IMR-90 (cell line): Measurements from ENCODE around the gene FKBP6. TPM values are rescaled to one million over a fixed set of nuclear protein-coding genes. Genes with fewer than 3 reads are reported as not detected.
"Not testable (repeated sequence)": the region's sequence is repeated elsewhere in the genome, so short reads cannot be mapped to it uniquely, and the experiment has no call there.

Experiments
- ATAC-seq: fragments of 200-7000 bp; cut with Tn5 transposase; 2 replicates; pipeline ENCODE4 v1.9.1; 2020; ENCODE audit warnings: low read depth, mild to moderate bottlenecking, moderate library complexity
- BruUV-seq: library from RNA; stranded (reverse); fragments of 400-500 nt; replicated peaks from 2 replicates; lab custom pipeline; 2021; lab: Mats Ljungman, UMichigan
- CTCF ChIA-PET: fragments of 300-600 bp; formaldehyde crosslinking; extraction: SDS; loops from one replicate; lab custom pipeline; 2021; ENCODE audit warnings: antibody characterized with exemption; lab: Yijun Ruan, JAX
- POLR2A ChIA-PET: fragments of 300-600 bp; sonication (Branson Sonifier 250); formaldehyde crosslinking; loops from one replicate; lab custom pipeline; 2022; ENCODE audit warnings: antibody characterized with exemption; ENCODE audit not compliant: unreplicated experiment; lab: Charles Lee
- DNase-seq: peaks from one replicate; pipeline ENCODE4 v3.0.0; 2013
- H2AFZ ChIP-seq: replicated peaks from 2 replicates; pipeline ENCODE3; 2013; ENCODE audit warnings: low read length, mild to moderate bottlenecking; ENCODE audit not compliant: poor library complexity
- H2AK5ac ChIP-seq: 2 replicates; pipeline ENCODE4 v1.6.1; 2013; ENCODE audit warnings: low read depth, low read length, inconsistent platforms
- H2AK9ac ChIP-seq: replicated peaks from 2 replicates; pipeline ENCODE3; 2013; ENCODE audit warnings: mild to moderate bottlenecking, low read depth, low read length, moderate library complexity; ENCODE audit not compliant: poor library complexity
- H2BK120ac ChIP-seq: 2 replicates; pipeline ENCODE4 v1.6.1; 2013; ENCODE audit warnings: low read depth, low read length, inconsistent platforms
- H2BK15ac ChIP-seq: 3 replicates; pipeline ENCODE4 v1.6.1; 2013; ENCODE audit warnings: low read depth, low read length, inconsistent platforms
- H2BK20ac ChIP-seq: 2 replicates; pipeline ENCODE4 v1.6.1; 2013; ENCODE audit warnings: low read depth, mild to moderate bottlenecking, inconsistent platforms, low read length, moderate library complexity
- H2BK5ac ChIP-seq: 2 replicates; pipeline ENCODE4 v1.6.1; 2013; ENCODE audit warnings: mild to moderate bottlenecking, low read depth, low read length, inconsistent platforms; ENCODE audit not compliant: poor library complexity, severe bottlenecking
- H3K14ac ChIP-seq: replicated peaks from 2 replicates; pipeline ENCODE4 v1.6.1; 2013; ENCODE audit warnings: low read depth, low read length, inconsistent platforms
- H3K18ac ChIP-seq: 2 replicates; pipeline ENCODE4 v1.6.1; 2013; ENCODE audit warnings: low read depth, low read length, control low read depth
- H3K23ac ChIP-seq: 2 replicates; pipeline ENCODE4 v1.6.1; 2013; ENCODE audit warnings: low read depth, low read length, inconsistent platforms
- H3K27ac ChIP-seq: 2 replicates; pipeline ENCODE4 v1.5.1; 2013; ENCODE audit warnings: mild to moderate bottlenecking, control low read depth, low read length; ENCODE audit not compliant: insufficient read depth
- H3K27me3 ChIP-seq: 2 replicates; pipeline ENCODE4 v1.6.1; 2013; ENCODE audit warnings: low read length; ENCODE audit not compliant: control insufficient read depth, insufficient read depth
- H3K36me3 ChIP-seq: 2 replicates; pipeline ENCODE4 v1.6.1; 2013; ENCODE audit warnings: low read length, mixed read lengths; ENCODE audit not compliant: control insufficient read depth, insufficient read depth
- H3K4ac ChIP-seq: 2 replicates; pipeline ENCODE4 v1.6.1; 2013; ENCODE audit warnings: low read depth, low read length, inconsistent platforms
- H3K4me1 ChIP-seq: 2 replicates; pipeline ENCODE4 v1.6.1; 2013; ENCODE audit warnings: low read length, mixed read lengths; ENCODE audit not compliant: control insufficient read depth, insufficient read depth
- H3K4me2 ChIP-seq: 2 replicates; pipeline ENCODE4 v1.6.1; 2013; ENCODE audit warnings: low read depth, mild to moderate bottlenecking, control low read depth, low read length, moderate library complexity
- H3K4me3 ChIP-seq: 2 replicates; pipeline ENCODE4 v1.5.1; 2013; ENCODE audit warnings: low read depth, mild to moderate bottlenecking, control low read depth, low read length, moderate library complexity; ENCODE audit not compliant: insufficient read depth
- H3K56ac ChIP-seq: 2 replicates; pipeline ENCODE4 v1.6.1; 2013; ENCODE audit warnings: low read length, inconsistent platforms; ENCODE audit not compliant: insufficient read depth; ENCODE audit errors: extremely low read depth
- H3K79me1 ChIP-seq, 2 experiments: 2 replicates each; pipeline ENCODE4 v1.6.1; 2013; ENCODE audit warnings: low read length in 2 of 2, inconsistent platforms in 1 of 2, low read depth in 1 of 2
- H3K9ac ChIP-seq: 2 replicates; pipeline ENCODE4 v1.6.1; 2013; ENCODE audit warnings: low read depth, low read length, control low read depth
- H3K9me1 ChIP-seq: 2 replicates; pipeline ENCODE4 v1.6.1; 2013; ENCODE audit warnings: low read length, inconsistent platforms; ENCODE audit not compliant: insufficient read depth
- H3K9me3 ChIP-seq: 2 replicates; pipeline ENCODE4 v1.6.1; 2013; ENCODE audit warnings: low read length; ENCODE audit not compliant: control insufficient read depth, insufficient read depth
- H4K20me1 ChIP-seq: 2 replicates; pipeline ENCODE4 v1.6.1; 2013; ENCODE audit warnings: low read length, inconsistent platforms; ENCODE audit not compliant: insufficient read depth
- H4K5ac ChIP-seq: 2 replicates; pipeline ENCODE4 v1.6.1; 2013; ENCODE audit warnings: mild to moderate bottlenecking, low read depth, low read length, control low read depth
- H4K8ac ChIP-seq, 2 experiments: 2 replicates each; pipeline ENCODE4 v1.6.1; 2013; ENCODE audit warnings: low read depth in 2 of 2, low read length in 2 of 2, control low read depth in 1 of 2, inconsistent platforms in 1 of 2
- H4K91ac ChIP-seq: 2 replicates; pipeline ENCODE4 v1.6.1; 2013; ENCODE audit warnings: low read depth, low read length, inconsistent platforms; ENCODE audit not compliant: insufficient read depth
- NFE2L2 ChIP-seq: fragments of 150-350 bp; IDR thresholded peaks from 2 replicates; pipeline ENCODE4 v1.6.1; 2016; ENCODE audit warnings: low read depth, mild to moderate bottlenecking, low read length
- WGBS, 2 experiments: methylation state at CpG; one replicate each; pipeline versions ENCODE4 v1.1.5 to v1.1.7; 2013; ENCODE audit warnings: missing lambda C conversion rate in 2 of 2; ENCODE audit not compliant: insufficient read length in 1 of 2; ENCODE audit errors: extremely low coverage in 2 of 2; 5-methylcytosine and 5-hydroxymethylcytosine counted together
- dilution Hi-C: fragments of 300-500 bp; cut with HindIII; formaldehyde crosslinking; loops from one replicate; pipeline ENCODE4 v1.14.3; 2018; ENCODE audit warnings: low sequenced_read_pairs; ENCODE audit not compliant: unreplicated experiment
- in situ Hi-C: fragments of 300-500 bp; cut with MboI; formaldehyde crosslinking; loops from 3 replicates; pipeline ENCODE4 v1.14.3; 2019; ENCODE audit warnings: low sequenced_read_pairs, inconsistent platforms, mixed read lengths
- intact Hi-C: fragments of 100-400 bp; cut with micrococcal nuclease; formaldehyde crosslinking; loops from 2 replicates; pipeline ENCODE4 v1.10.0; 2022
- polyA plus RNA-seq, 3 experiments: library from polyadenylated mRNA; depleted of rRNA; stranded (reverse); fragments of >200 nt; gene quantifications; 2 replicates each; pipeline ENCODE4 v1.2.3, GENCODE V29; 2012; ENCODE audit warnings: low replicate concordance in 1 of 3
- total RNA-seq: library from RNA; depleted of rRNA; stranded (reverse); fragments of >200 nt; gene quantifications from 2 replicates; pipeline ENCODE4 v1.2.3, GENCODE V29; 2012

The FKBP6 gene
- total and polyA plus RNA-seq, 2 of the 4 experiments (the other 2 are of a cell fraction): not detected

DNA sequence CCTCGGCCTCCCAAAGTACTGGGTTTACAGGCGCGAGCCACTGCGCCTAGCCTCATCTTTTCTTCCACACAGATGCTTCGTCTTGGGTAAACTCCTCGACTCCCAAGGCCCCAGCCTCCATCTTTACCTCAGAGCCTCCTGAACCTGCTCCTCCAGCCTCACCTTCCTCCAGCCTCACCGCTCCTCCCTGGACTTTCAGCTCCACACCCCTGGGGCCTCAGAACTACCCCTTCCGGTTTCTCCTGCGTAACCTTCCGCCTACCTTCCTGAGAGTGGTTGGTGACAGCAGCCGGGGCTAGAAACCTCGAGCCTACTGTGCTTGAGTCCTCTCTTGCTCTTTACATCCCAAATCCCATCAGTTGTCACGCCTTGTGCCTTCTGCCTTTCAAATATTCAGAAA is 45.8 kb downstream of the FKBP6 start:
- no peaks in the 10 kb centered on the region for H3K36me3 ChIP-seq
- no peak for TF ChIP-seq NFE2L2
- H3K27me3 ChIP-seq: peaks cover 23% of the 10 kb centered on the region
- no peak overlapping the region for H2AK9ac ChIP-seq
- dilution Hi-C loops: no loop called here
- H3K9ac ChIP-seq: no peak overlapping the region
- BruUV-seq: no TSS peak
- CTCF ChIA-PET: no interaction called here
- no peaks in the 10 kb centered on the region for H3K9me1 ChIP-seq
- no peak overlapping the region for H3K14ac ChIP-seq
- H3K56ac ChIP-seq: no peak overlapping the region
- peaks cover 8% of the 10 kb centered on the region for H3K9me3 ChIP-seq
- no peak overlapping the region for H2BK5ac ChIP-seq
- H4K20me1 ChIP-seq: no peaks in the 10 kb centered on the region
- H2BK15ac ChIP-seq: no peak overlapping the region
- no peak overlapping the region for H3K27ac ChIP-seq
- no peak overlapping the region for H3K23ac ChIP-seq
- POLR2A ChIA-PET: no interaction called here
- H3K4ac ChIP-seq: no peak overlapping the region
- no peak overlapping the region for H2AFZ ChIP-seq
- H2BK20ac ChIP-seq: no peak overlapping the region
- ATAC-seq: no peak
- H4K5ac ChIP-seq: no peak overlapping the region
- no peak overlapping the region for H4K8ac ChIP-seq
- no peak overlapping the region for H4K91ac ChIP-seq
- H3K4me2 ChIP-seq: no peak overlapping the region
- H3K79me1 ChIP-seq: no peaks in the 10 kb centered on the region
- H2AK5ac ChIP-seq: no peak overlapping the region
- 90% methylated on average over 12 of the region's 13 CpGs; no CpG with 5 or more reads in 1 of the 2 experiments for whole genome bisulfite sequencing, 2 experiments
- in situ Hi-C loops: no loop called here
- H3K18ac ChIP-seq: no peak overlapping the region
- no peak overlapping the region for H3K4me3 ChIP-seq
- no peak for DNase-seq
- H2BK120ac ChIP-seq: no peak overlapping the region
- intact Hi-C loops: no loop called here
- no peaks in the 10 kb centered on the region for H3K4me1 ChIP-seq

DNA sequence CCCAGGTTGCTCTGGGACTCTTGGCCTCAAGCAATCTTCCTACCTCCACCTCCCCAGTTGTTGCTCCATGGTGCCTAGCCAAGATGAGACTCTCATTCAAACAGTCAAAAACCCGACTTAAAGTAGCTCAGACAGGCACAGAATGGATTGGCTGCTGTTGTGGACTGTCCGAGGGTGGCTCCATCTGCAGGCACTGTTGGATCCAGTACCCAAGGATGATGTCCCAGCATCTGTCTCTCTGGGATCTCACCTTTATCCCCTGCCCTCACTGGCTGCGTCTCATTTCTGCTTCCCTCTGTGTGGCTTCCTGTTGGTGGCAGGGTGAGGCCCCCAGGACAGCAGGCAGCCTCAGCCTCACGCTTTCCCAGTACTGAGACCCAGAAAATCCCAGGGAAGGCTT is 48.3 kb downstream of the FKBP6 start:
- H3K4ac ChIP-seq, H3K9me1 ChIP-seq, dilution Hi-C loops, H3K9me3 ChIP-seq, H4K5ac ChIP-seq, intact Hi-C loops, H3K36me3 ChIP-seq, H2BK15ac ChIP-seq, H2BK20ac ChIP-seq, H2BK5ac ChIP-seq, H4K91ac ChIP-seq, H2BK120ac ChIP-seq, H3K27ac ChIP-seq, H3K56ac ChIP-seq, H3K4me1 ChIP-seq, H2AFZ ChIP-seq, BruUV-seq, in situ Hi-C loops, DNase-seq, H3K79me1 ChIP-seq, H3K18ac ChIP-seq, H2AK9ac ChIP-seq, H3K4me2 ChIP-seq, H3K14ac ChIP-seq, H3K23ac ChIP-seq, H2AK5ac ChIP-seq, ATAC-seq, H4K20me1 ChIP-seq, POLR2A ChIA-PET, H3K4me3 ChIP-seq, H4K8ac ChIP-seq, CTCF ChIA-PET, H3K9ac ChIP-seq: not testable (repeated sequence)
- H3K27me3 ChIP-seq: peaks cover 29% of the 10 kb centered on the region
- WGBS, 2 experiments: 60% methylated on average over 1 of the region's 4 CpGs; no CpG with 5 or more reads in 1 of the 2 experiments
